ENCODE results near the gene PRICKLE2. TPM values are rescaled to one million over a fixed set of nuclear protein-coding genes. Genes with fewer than 3 reads are reported as not detected.

The PRICKLE2 gene
- total RNA-seq, 1 donor from 2014 or later = 84.4 TPM

GRCh38 chr3:64152676-64153466 is 72.4 kb downstream of the PRICKLE2 start:
- peaks cover 6% of the 10 kb centered on the region for H3K4me1 Mint-ChIP-seq (ENCODE audit: low read depth, unreplicated experiment)
- H3K27me3 Mint-ChIP-seq (ENCODE audit: low read depth, unreplicated experiment) = no peaks in the 10 kb centered on the region
- H3K4me3 ChIP-seq (ENCODE audit: insufficient read depth, low read depth, low read length) = no peak overlapping the region
- H3K4me2 ChIP-seq (ENCODE audit: low read length) = no peak overlapping the region
- H3K9me3 Mint-ChIP-seq (ENCODE audit: unreplicated experiment) = no peaks in the 10 kb centered on the region
- peak overlapping the region; percentile 34 for H3K27ac Mint-ChIP-seq (ENCODE audit: unreplicated experiment)
- TF ChIP-seq, protein P1, sequence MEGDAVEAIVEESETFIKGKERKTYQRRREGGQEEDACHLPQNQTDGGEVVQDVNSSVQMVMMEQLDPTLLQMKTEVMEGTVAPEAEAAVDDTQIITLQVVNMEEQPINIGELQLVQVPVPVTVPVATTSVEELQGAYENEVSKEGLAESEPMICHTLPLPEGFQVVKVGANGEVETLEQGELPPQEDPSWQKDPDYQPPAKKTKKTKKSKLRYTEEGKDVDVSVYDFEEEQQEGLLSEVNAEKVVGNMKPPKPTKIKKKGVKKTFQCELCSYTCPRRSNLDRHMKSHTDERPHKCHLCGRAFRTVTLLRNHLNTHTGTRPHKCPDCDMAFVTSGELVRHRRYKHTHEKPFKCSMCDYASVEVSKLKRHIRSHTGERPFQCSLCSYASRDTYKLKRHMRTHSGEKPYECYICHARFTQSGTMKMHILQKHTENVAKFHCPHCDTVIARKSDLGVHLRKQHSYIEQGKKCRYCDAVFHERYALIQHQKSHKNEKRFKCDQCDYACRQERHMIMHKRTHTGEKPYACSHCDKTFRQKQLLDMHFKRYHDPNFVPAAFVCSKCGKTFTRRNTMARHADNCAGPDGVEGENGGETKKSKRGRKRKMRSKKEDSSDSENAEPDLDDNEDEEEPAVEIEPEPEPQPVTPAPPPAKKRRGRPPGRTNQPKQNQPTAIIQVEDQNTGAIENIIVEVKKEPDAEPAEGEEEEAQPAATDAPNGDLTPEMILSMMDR (IDR thresholded peaks at IDR 0.05; ENCODE audit: insufficient read depth, low read depth, low read length) = no peak
- no peak for TF ChIP-seq EZH2 (IDR thresholded peaks at IDR 0.05; ENCODE audit: insufficient read depth, low read length)
- H3K27ac ChIP-seq (ENCODE audit: low read depth, low read length) = peak overlapping the region; percentile 95
- H3K4me3 Mint-ChIP-seq (ENCODE audit: unreplicated experiment) = no peak overlapping the region
- no peak overlapping the region for H2AFZ ChIP-seq (ENCODE audit: low read depth, low read length)
- no peaks in the 10 kb centered on the region for H4K20me1 ChIP-seq (ENCODE audit: insufficient read depth, low read length)
- H3K9me3 ChIP-seq (ENCODE audit: insufficient read depth, low read depth, low read length) = no peaks in the 10 kb centered on the region
- peaks cover 51% of the 10 kb centered on the region for H3K36me3 Mint-ChIP-seq (ENCODE audit: low read depth, unreplicated experiment)
- no peaks in the 10 kb centered on the region for H3K27me3 ChIP-seq (ENCODE audit: insufficient read depth, low read length)
- peaks cover 16% of the 10 kb centered on the region for H3K79me2 ChIP-seq (ENCODE audit: insufficient read depth, low read length)
- H3K36me3 ChIP-seq (ENCODE audit: insufficient read depth, low read length) = peaks cover 38% of the 10 kb centered on the region
- peaks cover 33% of the 10 kb centered on the region for H3K4me1 ChIP-seq (ENCODE audit: insufficient read depth, low read length)
- FAIRE-seq (no peak), DNase-seq (ENCODE audit: low read depth) (no peak)
- no peak overlapping the region for H3K9ac ChIP-seq (ENCODE audit: low read length)

DNA sequence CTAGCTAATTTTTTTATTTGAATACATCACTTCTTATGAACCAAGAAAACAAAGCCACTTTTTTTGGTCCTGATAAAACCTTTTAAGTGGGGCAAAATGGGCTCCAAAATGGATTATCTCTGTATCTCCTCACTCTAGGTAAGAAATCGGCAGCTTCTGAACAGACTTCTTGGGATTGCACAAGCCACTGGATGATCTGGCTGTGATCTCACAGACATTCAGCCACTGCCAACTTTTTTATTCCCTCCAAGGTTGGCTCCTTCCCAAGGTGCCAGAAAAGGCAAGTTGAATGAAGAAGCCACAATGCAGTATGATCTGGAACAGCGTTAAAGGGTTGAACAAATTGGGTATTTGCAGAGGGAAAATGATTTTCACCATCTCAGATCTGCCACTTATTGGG is 73.2 kb downstream of the PRICKLE2 start:
- Mint-ChIP-seq H3K9me3 (ENCODE audit: unreplicated experiment) (no peaks in the 10 kb centered on the region), H3K27me3 (ENCODE audit: low read depth, unreplicated experiment) (no peaks in the 10 kb centered on the region), H3K27ac (ENCODE audit: unreplicated experiment) (no peak overlapping the region), H3K4me3 (ENCODE audit: unreplicated experiment) (no peak overlapping the region), H3K4me1 (ENCODE audit: low read depth, unreplicated experiment) (peaks cover 6% of the 10 kb centered on the region), H3K36me3 (ENCODE audit: low read depth, unreplicated experiment) (peaks cover 53% of the 10 kb centered on the region)
- Histone ChIP-seq H3K4me3 (ENCODE audit: insufficient read depth, low read depth, low read length) (no peak overlapping the region), H3K4me2 (ENCODE audit: low read length) (no peak overlapping the region), H3K9ac (ENCODE audit: low read length) (peak overlapping the region; percentile 72), H2AFZ (ENCODE audit: low read depth, low read length) (no peak overlapping the region), H3K27me3 (ENCODE audit: insufficient read depth, low read length) (no peaks in the 10 kb centered on the region), H3K9me3 (ENCODE audit: insufficient read depth, low read depth, low read length) (no peaks in the 10 kb centered on the region), H3K36me3 (ENCODE audit: insufficient read depth, low read length) (peaks cover 42% of the 10 kb centered on the region), H3K27ac (ENCODE audit: low read depth, low read length) (peak overlapping the region; percentile 95), H3K4me1 (ENCODE audit: insufficient read depth, low read length) (peaks cover 33% of the 10 kb centered on the region), H3K79me2 (ENCODE audit: insufficient read depth, low read length) (peaks cover 16% of the 10 kb centered on the region), H4K20me1 (ENCODE audit: insufficient read depth, low read length) (no peaks in the 10 kb centered on the region)
- no peak for TF ChIP-seq EZH2 (IDR thresholded peaks at IDR 0.05; ENCODE audit: insufficient read depth, low read length)
- TF ChIP-seq, protein P1 (IDR thresholded peaks at IDR 0.05; ENCODE audit: insufficient read depth, low read depth, low read length) = no peak
- DNase-seq (ENCODE audit: low read depth) (peak; percentile 83), FAIRE-seq (no peak)

DNA sequence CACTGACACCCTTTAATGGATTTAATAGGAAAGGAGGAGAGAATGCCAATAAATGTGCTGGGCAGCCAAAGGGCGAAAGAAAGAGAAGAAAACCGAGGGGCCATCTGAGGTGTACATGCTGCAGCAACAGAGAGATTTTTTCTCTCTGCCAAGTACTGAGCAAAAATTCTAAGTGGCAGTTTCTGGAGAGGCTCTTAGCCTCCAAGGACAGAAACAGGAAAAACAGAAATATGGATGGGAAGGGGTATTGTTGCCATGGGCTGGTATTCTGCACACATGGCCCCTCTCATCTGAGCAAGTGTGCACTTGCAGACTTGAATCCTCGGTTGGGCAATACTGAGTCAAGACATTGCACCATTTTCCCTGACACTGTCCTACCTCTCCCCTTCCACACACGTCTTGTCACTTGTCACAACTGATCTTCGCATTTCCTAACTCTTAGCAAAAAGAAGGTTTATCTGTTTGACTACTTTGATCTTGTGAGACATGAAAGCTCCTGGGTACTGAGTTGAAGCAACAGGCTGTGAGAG is 73.9 kb downstream of the PRICKLE2 start:
- Histone ChIP-seq H3K27me3 (ENCODE audit: insufficient read depth, low read length) (no peaks in the 10 kb centered on the region), H3K27ac (ENCODE audit: low read depth, low read length) (peak overlapping the region; percentile 95), H2AFZ (ENCODE audit: low read depth, low read length) (no peak overlapping the region), H3K79me2 (ENCODE audit: insufficient read depth, low read length) (peaks cover 16% of the 10 kb centered on the region), H3K4me3 (ENCODE audit: insufficient read depth, low read depth, low read length) (no peak overlapping the region), H3K4me2 (ENCODE audit: low read length) (peak overlapping the region; percentile 53), H3K9ac (ENCODE audit: low read length) (peak overlapping the region; percentile 72), H3K9me3 (ENCODE audit: insufficient read depth, low read depth, low read length) (no peaks in the 10 kb centered on the region), H3K4me1 (ENCODE audit: insufficient read depth, low read length) (peaks cover 33% of the 10 kb centered on the region), H4K20me1 (ENCODE audit: insufficient read depth, low read length) (no peaks in the 10 kb centered on the region), H3K36me3 (ENCODE audit: insufficient read depth, low read length) (peaks cover 42% of the 10 kb centered on the region)
- H3K4me1 Mint-ChIP-seq (ENCODE audit: low read depth, unreplicated experiment) = peaks cover 6% of the 10 kb centered on the region
- no peak for DNase-seq (ENCODE audit: low read depth)
- H3K27ac Mint-ChIP-seq (ENCODE audit: unreplicated experiment) = peak overlapping the region; percentile 58
- H3K4me3 Mint-ChIP-seq (ENCODE audit: unreplicated experiment) = no peak overlapping the region
- TF ChIP-seq, protein P1 (IDR thresholded peaks at IDR 0.05; ENCODE audit: insufficient read depth, low read depth, low read length) = no peak
- TF ChIP-seq EZH2 (IDR thresholded peaks at IDR 0.05; ENCODE audit: insufficient read depth, low read length) = no peak
- H3K27me3 Mint-ChIP-seq (ENCODE audit: low read depth, unreplicated experiment) = no peaks in the 10 kb centered on the region
- peaks cover 54% of the 10 kb centered on the region for H3K36me3 Mint-ChIP-seq (ENCODE audit: low read depth, unreplicated experiment)
- no peaks in the 10 kb centered on the region for H3K9me3 Mint-ChIP-seq (ENCODE audit: unreplicated experiment)
- FAIRE-seq = no peak
